ENCODE measurements around the gene SUCLG2.

Gene SUCLG2

DNA sequence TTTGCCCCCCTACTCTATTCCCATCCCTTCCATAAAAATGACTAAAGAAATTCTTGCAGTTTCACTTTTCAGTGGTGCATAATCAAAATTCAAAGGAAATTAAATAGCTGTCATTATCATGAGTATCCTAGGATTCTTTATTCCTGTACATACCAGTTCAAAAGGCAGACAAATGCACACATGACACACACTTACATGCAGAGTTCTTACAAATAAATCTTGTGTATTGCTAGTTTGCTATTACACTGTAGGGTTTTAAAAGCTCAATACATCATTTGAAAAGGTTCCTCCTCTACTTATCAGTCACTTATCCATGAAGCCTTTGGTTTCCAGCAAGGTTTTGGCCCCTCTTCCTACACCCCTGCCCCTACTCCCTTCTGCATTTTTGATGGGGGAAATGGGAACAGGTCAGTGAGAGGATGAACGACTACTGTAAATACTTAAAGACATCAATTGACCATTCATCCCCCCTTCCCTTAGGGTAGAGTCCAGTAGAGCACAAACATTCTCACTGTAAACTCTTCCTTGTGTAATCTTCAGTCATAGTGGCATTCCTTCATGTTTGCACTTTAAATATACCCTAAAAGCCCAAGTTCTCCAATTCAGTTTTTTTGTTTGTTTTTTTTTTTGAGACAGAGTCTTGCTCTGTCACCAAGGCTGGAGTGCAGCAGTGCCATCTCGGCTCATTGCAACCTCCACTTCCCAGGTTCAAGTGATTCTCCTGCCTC, 92.6 kb downstream of the SUCLG2 start:
- no peak overlapping the region for H3K4me3 ChIP-seq (ENCODE audit: low read depth in 1 of 2, low read length in 1 of 2)
- no peaks in the 10 kb centered on the region for H3K4me1 ChIP-seq (ENCODE audit: control insufficient read depth in 1 of 2, insufficient read depth in 1 of 2, low read depth in 1 of 2, low read length in 1 of 2)
- TF ChIP-seq, protein P1, sequence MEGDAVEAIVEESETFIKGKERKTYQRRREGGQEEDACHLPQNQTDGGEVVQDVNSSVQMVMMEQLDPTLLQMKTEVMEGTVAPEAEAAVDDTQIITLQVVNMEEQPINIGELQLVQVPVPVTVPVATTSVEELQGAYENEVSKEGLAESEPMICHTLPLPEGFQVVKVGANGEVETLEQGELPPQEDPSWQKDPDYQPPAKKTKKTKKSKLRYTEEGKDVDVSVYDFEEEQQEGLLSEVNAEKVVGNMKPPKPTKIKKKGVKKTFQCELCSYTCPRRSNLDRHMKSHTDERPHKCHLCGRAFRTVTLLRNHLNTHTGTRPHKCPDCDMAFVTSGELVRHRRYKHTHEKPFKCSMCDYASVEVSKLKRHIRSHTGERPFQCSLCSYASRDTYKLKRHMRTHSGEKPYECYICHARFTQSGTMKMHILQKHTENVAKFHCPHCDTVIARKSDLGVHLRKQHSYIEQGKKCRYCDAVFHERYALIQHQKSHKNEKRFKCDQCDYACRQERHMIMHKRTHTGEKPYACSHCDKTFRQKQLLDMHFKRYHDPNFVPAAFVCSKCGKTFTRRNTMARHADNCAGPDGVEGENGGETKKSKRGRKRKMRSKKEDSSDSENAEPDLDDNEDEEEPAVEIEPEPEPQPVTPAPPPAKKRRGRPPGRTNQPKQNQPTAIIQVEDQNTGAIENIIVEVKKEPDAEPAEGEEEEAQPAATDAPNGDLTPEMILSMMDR (IDR thresholded peaks at IDR 0.05) = no peak
- no peak overlapping the region for H3K27ac ChIP-seq
- no peaks in the 10 kb centered on the region for H3K27me3 ChIP-seq
- H3K36me3 ChIP-seq = no peaks in the 10 kb centered on the region
- no peaks in the 10 kb centered on the region for H3K9me3 ChIP-seq

DNA sequence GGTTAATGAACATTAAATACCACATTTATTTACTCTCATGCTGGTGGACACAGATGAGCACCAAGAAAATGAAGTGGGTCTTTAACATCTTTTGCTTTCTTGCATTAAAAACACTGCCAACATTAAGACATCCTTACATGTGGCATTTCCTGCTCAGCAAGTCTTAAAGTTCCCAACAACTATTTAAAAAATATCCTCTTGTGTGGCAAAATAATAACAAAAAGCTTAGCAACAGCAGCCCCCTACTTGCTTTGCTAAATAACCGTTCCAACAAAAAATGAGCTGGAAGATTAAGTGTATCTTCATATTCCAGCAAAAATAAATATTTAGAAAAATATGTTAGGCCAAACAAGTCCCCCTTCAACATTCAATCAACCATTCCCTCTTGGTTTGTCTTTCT, 93.1 kb downstream of the SUCLG2 start:
- no peak overlapping the region for H3K4me3 ChIP-seq (ENCODE audit: low read depth in 1 of 2, low read length in 1 of 2)
- H3K27ac ChIP-seq = no peak overlapping the region
- TF ChIP-seq, protein P1 (IDR thresholded peaks at IDR 0.05) = no peak
- no peaks in the 10 kb centered on the region for H3K4me1 ChIP-seq (ENCODE audit: control insufficient read depth in 1 of 2, insufficient read depth in 1 of 2, low read depth in 1 of 2, low read length in 1 of 2)
- no peaks in the 10 kb centered on the region for H3K27me3 ChIP-seq
- H3K36me3 ChIP-seq = no peaks in the 10 kb centered on the region
- no peaks in the 10 kb centered on the region for H3K9me3 ChIP-seq

DNA sequence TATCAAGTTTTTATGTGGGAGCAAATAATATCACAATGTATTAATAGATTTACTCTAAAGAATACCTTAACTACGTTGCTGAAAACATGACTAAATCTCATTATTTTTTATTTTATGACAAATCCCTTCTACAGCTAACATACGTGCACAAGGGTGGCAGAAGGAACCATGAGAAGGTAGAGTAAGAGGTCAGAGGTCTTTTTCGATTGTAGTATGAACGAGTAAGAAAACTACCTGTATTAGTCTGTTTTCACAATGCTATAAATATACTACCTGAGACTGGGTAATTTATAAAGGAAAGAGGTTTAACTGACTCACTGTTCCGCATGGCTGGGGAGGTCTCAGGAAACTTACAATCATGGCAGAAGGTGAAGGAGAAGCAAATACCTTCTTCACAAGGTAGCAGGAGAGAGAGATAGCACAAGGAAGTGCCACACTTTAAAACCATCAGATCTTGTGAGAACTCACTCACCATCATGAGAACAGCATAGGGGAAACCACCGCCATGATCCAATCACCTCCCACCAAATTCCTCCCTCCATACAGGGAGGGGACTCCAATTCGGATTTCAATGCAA, 95.3 kb downstream of the SUCLG2 start:
- Histone ChIP-seq H3K27ac (no peak overlapping the region), H3K27me3 (no peaks in the 10 kb centered on the region), H3K36me3 (no peaks in the 10 kb centered on the region), H3K4me3 (ENCODE audit: low read depth in 1 of 2, low read length in 1 of 2) (no peak overlapping the region), H3K9me3 (no peaks in the 10 kb centered on the region), H3K4me1 (ENCODE audit: control insufficient read depth in 1 of 2, insufficient read depth in 1 of 2, low read depth in 1 of 2, low read length in 1 of 2) (no peaks in the 10 kb centered on the region)
- TF ChIP-seq, protein P1 (IDR thresholded peaks at IDR 0.05) = no peak

DNA sequence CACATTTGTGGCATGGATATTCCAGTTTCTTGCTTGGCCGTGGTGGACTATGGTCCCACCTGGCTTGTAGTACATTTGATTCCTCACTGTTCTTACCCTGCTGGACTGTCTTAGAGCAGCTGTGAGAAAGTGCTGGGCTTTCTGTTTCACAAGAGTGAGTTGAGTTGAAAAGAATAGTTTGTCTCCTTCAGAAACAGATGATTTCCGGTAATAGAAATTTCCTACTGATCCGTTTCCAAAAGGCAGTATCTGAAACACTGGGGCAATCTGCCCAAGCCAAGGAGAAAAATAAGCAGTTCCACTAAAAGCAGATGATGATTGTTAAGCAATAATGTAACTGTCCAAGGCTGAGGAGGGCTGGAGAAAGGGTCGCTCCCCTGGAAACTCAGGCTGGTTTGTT, 96.0 kb downstream of the SUCLG2 start:
- TF ChIP-seq, protein P1 (IDR thresholded peaks at IDR 0.05) = no peak
- Histone ChIP-seq H3K4me3 (ENCODE audit: low read depth in 1 of 2, low read length in 1 of 2) (no peak overlapping the region), H3K9me3 (no peaks in the 10 kb centered on the region), H3K4me1 (ENCODE audit: control insufficient read depth in 1 of 2, insufficient read depth in 1 of 2, low read depth in 1 of 2, low read length in 1 of 2) (no peaks in the 10 kb centered on the region), H3K27me3 (no peaks in the 10 kb centered on the region), H3K27ac (no peak overlapping the region), H3K36me3 (no peaks in the 10 kb centered on the region)

DNA sequence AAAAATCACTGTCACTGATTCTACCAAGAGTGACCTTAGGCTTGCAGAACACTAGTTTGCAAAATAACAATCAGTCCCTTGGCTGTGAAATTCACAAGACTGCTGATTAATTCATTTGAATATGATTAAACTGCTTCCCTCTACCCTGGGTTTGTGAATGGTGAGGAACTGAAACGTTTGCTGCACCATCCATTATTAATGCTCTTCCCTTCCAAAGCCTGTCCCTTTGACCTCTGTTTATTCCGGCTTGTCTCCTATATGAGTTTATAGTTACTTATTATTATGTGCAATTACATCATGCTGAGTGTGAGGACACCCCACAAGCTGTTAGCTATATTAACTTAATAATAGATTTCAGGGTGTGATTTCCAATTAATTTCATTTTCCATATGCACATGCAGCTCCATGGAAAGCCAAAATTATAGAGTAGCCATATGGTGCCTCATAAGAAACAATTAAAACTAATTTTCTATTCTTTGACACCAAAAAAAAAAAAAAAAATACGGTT, 96.5 kb downstream of the SUCLG2 start:
- Histone ChIP-seq H3K27ac (no peak overlapping the region), H3K9me3 (no peaks in the 10 kb centered on the region), H3K4me1 (ENCODE audit: control insufficient read depth in 1 of 2, insufficient read depth in 1 of 2, low read depth in 1 of 2, low read length in 1 of 2) (no peaks in the 10 kb centered on the region), H3K36me3 (no peaks in the 10 kb centered on the region), H3K4me3 (ENCODE audit: low read depth in 1 of 2, low read length in 1 of 2) (no peak overlapping the region), H3K27me3 (no peaks in the 10 kb centered on the region)
- TF ChIP-seq, protein P1 (IDR thresholded peaks at IDR 0.05) = no peak

Data from neutrophil (primary cell).